ENCODE results near the gene GRIN1. TPM values are rescaled to one million over a fixed set of nuclear protein-coding genes. Genes with fewer than 3 reads are reported as not detected.

GRIN1 gene
- total RNA-seq, 1 donor from 2014 or later, result 0.05 TPM

- intact Hi-C loops (cut with micrococcal nuclease), result loop anchor here (1.0 to 5.0 kb wide), 4 partner anchors 17 to 78 kb away; partner anchors contain the start of genes ANAPC2, SSNA1 and TUBB4B
Measured at GRCh38 chr9:137205126-137206069, 66.4 kb downstream of the GRIN1 start, which contains the start of the genes NDOR1 and TMEM203. NDOR1 (plus strand) TSS chr9:137205700; CDS start chr9:137205778, 78 bp downstream. TMEM203 (minus strand) TSS chr9:137205648; CDS start chr9:137205414, 234 bp downstream.

- intact Hi-C loops (cut with micrococcal nuclease), result loop anchor here (5.0 kb wide), 2 partner anchors 36 to 79 kb away; partner anchors contain the start of gene TUBB4B
Measured at GRCh38 chr9:137206602-137207001, 67.6 kb downstream of the GRIN1 start.

- intact Hi-C loops (cut with micrococcal nuclease), result no loop called here
Measured at GRCh38 chr9:137211532-137211931, 72.6 kb downstream of the GRIN1 start.

- intact Hi-C loops (cut with micrococcal nuclease), result no loop called here
Measured at GRCh38 chr9:137212520-137212919, 73.6 kb downstream of the GRIN1 start.

GRCh38 chr9:137213160-137214060 is 74.5 kb downstream of the GRIN1 start:
- intact Hi-C loops (cut with micrococcal nuclease), result no loop called here

- intact Hi-C loops (cut with micrococcal nuclease), result no loop called here
Measured at GRCh38 chr9:137214620-137215019, 75.7 kb downstream of the GRIN1 start.

GRCh38 chr9:137215196-137215986 is 76.4 kb downstream of the GRIN1 start:
- intact Hi-C loops (cut with micrococcal nuclease), result no loop called here

GRCh38 chr9:137216188-137216965 is 77.4 kb downstream of the GRIN1 start:
- intact Hi-C loops (cut with micrococcal nuclease), result no loop called here

- intact Hi-C loops (cut with micrococcal nuclease), result no loop called here
Measured at GRCh38 chr9:137217276-137218211, 78.6 kb downstream of the GRIN1 start.

- intact Hi-C loops (cut with micrococcal nuclease), result no loop called here
Measured at GRCh38 chr9:137218212-137218753, 79.3 kb downstream of the GRIN1 start.

Other genes with a start within 250 kb of the GRIN1 start
- gene FBXW5, start 194.4 kb upstream of the GRIN1 start, total RNA-seq, result 104 and 109 TPM in 2 replicates
- 2.3 and 4.1 TPM in 2 replicates for gene C8G, start 193.9 kb upstream of the GRIN1 start, total RNA-seq
- gene LCN12, start 186.9 kb upstream of the GRIN1 start, total RNA-seq, result 2.3 and 2.8 TPM in 2 replicates
- 6.5 and 6.7 TPM in 2 replicates for gene PTGDS, start 161.7 kb upstream of the GRIN1 start, total RNA-seq
- 0.16 and 0.20 TPM in 2 replicates for gene LCNL1, start 156.2 kb upstream of the GRIN1 start, total RNA-seq
- gene PAXX, start 146.7 kb upstream of the GRIN1 start, total RNA-seq, result 71.4 and 74.5 TPM in 2 replicates
- gene CLIC3, start 142.6 kb upstream of the GRIN1 start, total RNA-seq, result 0.91 TPM in 2 replicates
- 27.8 and 30.6 TPM in 2 replicates for gene ABCA2, start 110.9 kb upstream of the GRIN1 start, total RNA-seq
- 0.41 and 0.84 TPM in 2 replicates for gene FUT7, start 107.1 kb upstream of the GRIN1 start, total RNA-seq
- gene NPDC1, start 93.0 kb upstream of the GRIN1 start, total RNA-seq, result 15.5 and 17.0 TPM in 2 replicates
- not detected in 2 replicates for gene ENTPD2, start 85.1 kb upstream of the GRIN1 start, total RNA-seq
- 32.9 TPM in 2 replicates for gene SAPCD2, start 68.6 kb upstream of the GRIN1 start, total RNA-seq
- gene UAP1L1, start 61.6 kb upstream of the GRIN1 start, total RNA-seq, result 14.8 and 15.4 TPM in 2 replicates
- gene MAN1B1, start 52.2 kb upstream of the GRIN1 start, total RNA-seq, result 48.7 and 55.1 TPM in 2 replicates
- 221 and 229 TPM in 2 replicates for gene DPP7, start 24.4 kb upstream of the GRIN1 start, total RNA-seq
- not detected in 2 replicates for gene LRRC26, start 30.9 kb downstream of the GRIN1 start, total RNA-seq
- not detected in 2 replicates for gene TMEM210, start 32.9 kb downstream of the GRIN1 start, total RNA-seq
- gene ANAPC2, start 49.4 kb downstream of the GRIN1 start, total RNA-seq, result 68.8 and 69.6 TPM in 2 replicates
- gene SSNA1, start 49.5 kb downstream of the GRIN1 start, total RNA-seq, result 86.5 and 88.3 TPM in 2 replicates
- 9.6 and 10.9 TPM in 2 replicates for gene TPRN, start 61.6 kb downstream of the GRIN1 start, total RNA-seq
- 28.2 and 30.8 TPM in 2 replicates for gene TMEM203, start 66.5 kb downstream of the GRIN1 start, total RNA-seq
- 38.6 and 42.1 TPM in 2 replicates for gene NDOR1, start 66.5 kb downstream of the GRIN1 start, total RNA-seq
- gene RNF208, start 83.1 kb downstream of the GRIN1 start, total RNA-seq, result 3.3 and 3.8 TPM in 2 replicates
- 0.23 and 0.27 TPM in 2 replicates for gene CYSRT1, start 86.0 kb downstream of the GRIN1 start, total RNA-seq
- gene RNF224, start 88.3 kb downstream of the GRIN1 start, total RNA-seq, result 0.14 TPM in 1 of 2 replicates, not detected in the other
- gene SLC34A3, start 91.7 kb downstream of the GRIN1 start, total RNA-seq, result not detected in 2 replicates
- gene TUBB4B, start 102.1 kb downstream of the GRIN1 start, total RNA-seq, result 365 and 372 TPM in 2 replicates
- gene STPG3, start 112.1 kb downstream of the GRIN1 start, total RNA-seq, result not detected in 2 replicates
- 65.9 and 67.2 TPM in 2 replicates for gene NELFB, start 116.2 kb downstream of the GRIN1 start, total RNA-seq
- gene TOR4A, start 138.6 kb downstream of the GRIN1 start, total RNA-seq, result 17.4 and 17.5 TPM in 2 replicates
- gene NRARP, start 163.1 kb downstream of the GRIN1 start, total RNA-seq, result 1.5 and 1.7 TPM in 2 replicates